GM12801 (cell line): Measurements from ENCODE around the gene SLC28A3.

ENCODE experiments used
- CTCF ChIP-seq: IDR thresholded peaks from one replicate; pipeline ENCODE4 v1.5.1; 2011; ENCODE audit warnings: control low read depth; ENCODE audit not compliant: insufficient read length; ENCODE audit errors: extremely low read depth

The SLC28A3 gene

GRCh38 chr9:84381508-84381907, 41.0 kb upstream of the SLC28A3 start:
- no peak for TF ChIP-seq CTCF

GRCh38 chr9:84379740-84380139, 39.2 kb upstream of the SLC28A3 start:
- no peak for TF ChIP-seq CTCF

GRCh38 chr9:84375954-84376353, 35.4 kb upstream of the SLC28A3 start:
- no peak for TF ChIP-seq CTCF

- no peak for TF ChIP-seq CTCF
Observed at GRCh38 chr9:84374516-84374915, 34.0 kb upstream of the SLC28A3 start.

GRCh38 chr9:84374013-84374412, 33.5 kb upstream of the SLC28A3 start:
- TF ChIP-seq CTCF: no peak

- TF ChIP-seq CTCF: no peak
Observed at GRCh38 chr9:84371737-84372136, 31.2 kb upstream of the SLC28A3 start.

GRCh38 chr9:84368601-84369000, 28.0 kb upstream of the SLC28A3 start:
- TF ChIP-seq CTCF: no peak

- no peak for TF ChIP-seq CTCF
Observed at GRCh38 chr9:84366683-84367082, 26.1 kb upstream of the SLC28A3 start.
